Right lobe of liver (tissue), 4 donors: ENCODE results near the gene TNIK.

Source experiments
- POLR2A ChIP-seq: fragments of 450-650 bp; IDR thresholded peaks from one replicate; pipeline ENCODE4 v1.6.1; 2017; ENCODE audit warnings: antibody characterized with exemption, mild to moderate bottlenecking
- TF ChIP-seq, protein P1 (sequence below), 4 donors: fragments of 200-600 bp in 3 of 4; fragments of 450-650 bp in 1 of 4; IDR thresholded peaks; one replicate each; pipeline versions ENCODE4 v1.5.1 to v1.8.0; 2016 to 2022; ENCODE audit warnings: antibody characterized with exemption in 4 of 4, mild to moderate bottlenecking in 2 of 4
- donor health status: DM: no; HTN: no; CAD: no.
- donor health status: DM: no; HTN: no; CAD: no.
- donor health status: DM: no; HTN: yes; CAD: no.

DNA sequence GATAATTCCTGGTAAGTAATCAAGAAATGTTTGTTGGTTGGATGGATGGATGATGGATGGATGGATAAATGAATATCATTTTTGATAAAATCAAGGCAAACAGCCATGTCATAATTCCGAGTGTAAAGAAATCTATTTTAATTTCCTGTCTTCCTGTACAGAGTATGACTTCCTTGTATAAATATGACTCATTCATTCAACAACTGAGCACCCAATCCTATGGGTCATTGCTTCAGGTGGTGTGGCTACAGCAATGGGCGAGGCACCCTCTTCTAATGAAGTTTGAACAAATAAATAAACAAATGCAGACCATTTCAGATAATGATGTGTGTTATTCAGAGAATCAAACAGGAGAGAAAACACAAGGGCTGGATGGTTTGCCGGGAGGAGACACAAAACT is 198.7 kb downstream of the TNIK start:
- TF ChIP-seq, protein P1, sequence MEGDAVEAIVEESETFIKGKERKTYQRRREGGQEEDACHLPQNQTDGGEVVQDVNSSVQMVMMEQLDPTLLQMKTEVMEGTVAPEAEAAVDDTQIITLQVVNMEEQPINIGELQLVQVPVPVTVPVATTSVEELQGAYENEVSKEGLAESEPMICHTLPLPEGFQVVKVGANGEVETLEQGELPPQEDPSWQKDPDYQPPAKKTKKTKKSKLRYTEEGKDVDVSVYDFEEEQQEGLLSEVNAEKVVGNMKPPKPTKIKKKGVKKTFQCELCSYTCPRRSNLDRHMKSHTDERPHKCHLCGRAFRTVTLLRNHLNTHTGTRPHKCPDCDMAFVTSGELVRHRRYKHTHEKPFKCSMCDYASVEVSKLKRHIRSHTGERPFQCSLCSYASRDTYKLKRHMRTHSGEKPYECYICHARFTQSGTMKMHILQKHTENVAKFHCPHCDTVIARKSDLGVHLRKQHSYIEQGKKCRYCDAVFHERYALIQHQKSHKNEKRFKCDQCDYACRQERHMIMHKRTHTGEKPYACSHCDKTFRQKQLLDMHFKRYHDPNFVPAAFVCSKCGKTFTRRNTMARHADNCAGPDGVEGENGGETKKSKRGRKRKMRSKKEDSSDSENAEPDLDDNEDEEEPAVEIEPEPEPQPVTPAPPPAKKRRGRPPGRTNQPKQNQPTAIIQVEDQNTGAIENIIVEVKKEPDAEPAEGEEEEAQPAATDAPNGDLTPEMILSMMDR (IDR thresholded peaks at IDR 0.05) = no peak
- TF ChIP-seq POLR2A = no peak
